ENCODE measurements around the gene DCHS1. TPM values are rescaled to one million over a fixed set of nuclear protein-coding genes. Genes with fewer than 3 reads are reported as not detected.

DCHS1 gene
- total and polyA plus RNA-seq, 2 of the 13 experiments (the other 11 are each of a cell fraction or from before 2014, with no cell fraction given): under 0.01 to 0.03 TPM

DNA sequence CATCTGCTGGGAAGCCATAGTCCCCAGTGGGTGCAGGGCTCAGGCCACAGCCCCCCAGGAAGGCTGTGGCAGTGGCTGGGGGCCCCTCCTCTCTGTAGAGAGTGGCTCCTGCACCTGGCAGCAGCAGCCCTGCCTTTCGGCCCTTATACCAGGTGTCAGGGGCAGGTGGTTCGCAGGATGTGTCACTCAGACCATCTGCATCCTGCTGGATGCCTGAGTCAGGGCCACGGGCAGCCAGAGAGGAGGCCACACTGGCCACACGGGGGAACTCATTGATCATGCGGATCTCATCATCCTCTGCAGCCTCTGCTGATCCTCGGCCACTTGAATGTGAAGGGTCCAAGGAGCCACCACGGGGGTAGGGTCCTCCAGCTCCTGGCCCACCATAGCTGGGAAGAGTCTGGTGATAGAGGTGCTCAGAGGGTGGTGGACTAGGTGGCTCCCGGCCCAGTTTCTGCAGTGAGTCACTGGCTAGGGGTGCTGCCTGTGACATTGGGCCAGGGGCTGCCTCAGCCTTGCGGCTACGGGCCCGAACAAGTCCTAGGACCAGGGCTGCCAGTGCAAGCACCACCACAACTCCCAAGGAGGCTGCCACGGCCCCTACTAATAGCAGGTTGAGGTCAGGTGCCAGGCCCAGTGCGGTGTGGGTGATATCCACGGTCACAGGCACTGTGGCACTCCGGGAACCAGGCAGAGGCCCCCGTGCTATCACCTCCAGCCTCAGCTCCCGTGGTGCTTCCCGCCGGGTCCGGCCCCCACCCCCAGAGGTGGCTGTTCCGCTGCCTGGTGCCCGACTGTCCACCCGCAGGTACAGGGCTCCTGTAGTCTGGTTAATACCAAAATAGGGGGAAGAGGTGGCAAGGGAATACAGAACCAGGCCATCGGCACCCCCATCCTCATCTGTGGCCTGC is 33.1 kb downstream of the DCHS1 start:
- DNase-seq (ENCODE audit: low spot score) (no peak), FAIRE-seq (no peak), ATAC-seq (no peak)
- no peak overlapping the region for H2AFZ ChIP-seq (ENCODE audit: low read length)
- peaks cover 7% of the 10 kb centered on the region for H3K79me2 ChIP-seq (ENCODE audit: insufficient read depth, low read length)
- ChIA-PET CTCF (ENCODE audit: low intra/inter-chr PET ratio, low total read pairs) (no interaction called here), POLR2A (interaction anchor here (2.0 to 5.5 kb wide), 2 partner anchors 10 to 16 kb away, joined by 5 to 24 read pairs; partner anchors contain the start of gene TAF10)
- intact Hi-C loops (cut with micrococcal nuclease; ENCODE audit: unreplicated experiment): no loop called here
- H3K36me3 ChIP-seq (replicated peaks in 1 of 2; ENCODE audit: control insufficient read depth in 1 of 2, insufficient read depth in 2 of 2, low read length in 2 of 2): no peaks in the 10 kb centered on the region
- H3K27me3 ChIP-seq (ENCODE audit: control insufficient read depth in 1 of 2, insufficient read depth in 2 of 2, low read length in 2 of 2): peaks cover 15 to 63% of the 10 kb centered on the region in 2 experiments
- H3K4me2 ChIP-seq (ENCODE audit: low read depth, low read length): no peak overlapping the region
- H4K20me1 ChIP-seq (ENCODE audit: insufficient read depth, low read length): no peaks in the 10 kb centered on the region
- WGBS (ENCODE audit: low lambda C conversion rate): 47% methylated on average over 15 of the region's 24 CpGs
- peaks cover 44% of the 10 kb centered on the region for H3K4me1 ChIP-seq (ENCODE audit: insufficient read depth, low read length)
- TF ChIP-seq, protein P1, sequence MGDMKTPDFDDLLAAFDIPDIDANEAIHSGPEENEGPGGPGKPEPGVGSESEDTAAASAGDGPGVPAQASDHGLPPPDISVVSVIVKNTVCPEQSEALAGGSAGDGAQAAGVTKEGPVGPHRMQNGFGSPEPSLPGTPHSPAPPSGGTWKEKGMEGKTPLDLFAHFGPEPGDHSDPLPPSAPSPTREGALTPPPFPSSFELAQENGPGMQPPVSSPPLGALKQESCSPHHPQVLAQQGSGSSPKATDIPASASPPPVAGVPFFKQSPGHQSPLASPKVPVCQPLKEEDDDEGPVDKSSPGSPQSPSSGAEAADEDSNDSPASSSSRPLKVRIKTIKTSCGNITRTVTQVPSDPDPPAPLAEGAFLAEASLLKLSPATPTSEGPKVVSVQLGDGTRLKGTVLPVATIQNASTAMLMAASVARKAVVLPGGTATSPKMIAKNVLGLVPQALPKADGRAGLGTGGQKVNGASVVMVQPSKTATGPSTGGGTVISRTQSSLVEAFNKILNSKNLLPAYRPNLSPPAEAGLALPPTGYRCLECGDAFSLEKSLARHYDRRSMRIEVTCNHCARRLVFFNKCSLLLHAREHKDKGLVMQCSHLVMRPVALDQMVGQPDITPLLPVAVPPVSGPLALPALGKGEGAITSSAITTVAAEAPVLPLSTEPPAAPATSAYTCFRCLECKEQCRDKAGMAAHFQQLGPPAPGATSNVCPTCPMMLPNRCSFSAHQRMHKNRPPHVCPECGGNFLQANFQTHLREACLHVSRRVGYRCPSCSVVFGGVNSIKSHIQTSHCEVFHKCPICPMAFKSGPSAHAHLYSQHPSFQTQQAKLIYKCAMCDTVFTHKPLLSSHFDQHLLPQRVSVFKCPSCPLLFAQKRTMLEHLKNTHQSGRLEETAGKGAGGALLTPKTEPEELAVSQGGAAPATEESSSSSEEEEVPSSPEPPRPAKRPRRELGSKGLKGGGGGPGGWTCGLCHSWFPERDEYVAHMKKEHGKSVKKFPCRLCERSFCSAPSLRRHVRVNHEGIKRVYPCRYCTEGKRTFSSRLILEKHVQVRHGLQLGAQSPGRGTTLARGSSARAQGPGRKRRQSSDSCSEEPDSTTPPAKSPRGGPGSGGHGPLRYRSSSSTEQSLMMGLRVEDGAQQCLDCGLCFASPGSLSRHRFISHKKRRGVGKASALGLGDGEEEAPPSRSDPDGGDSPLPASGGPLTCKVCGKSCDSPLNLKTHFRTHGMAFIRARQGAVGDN (CRISPR knock-in tag; IDR thresholded peaks at IDR 0.05): peak; percentile 18; the same call in 1 of the 2 replicates
- TF ChIP-seq, protein P2, sequence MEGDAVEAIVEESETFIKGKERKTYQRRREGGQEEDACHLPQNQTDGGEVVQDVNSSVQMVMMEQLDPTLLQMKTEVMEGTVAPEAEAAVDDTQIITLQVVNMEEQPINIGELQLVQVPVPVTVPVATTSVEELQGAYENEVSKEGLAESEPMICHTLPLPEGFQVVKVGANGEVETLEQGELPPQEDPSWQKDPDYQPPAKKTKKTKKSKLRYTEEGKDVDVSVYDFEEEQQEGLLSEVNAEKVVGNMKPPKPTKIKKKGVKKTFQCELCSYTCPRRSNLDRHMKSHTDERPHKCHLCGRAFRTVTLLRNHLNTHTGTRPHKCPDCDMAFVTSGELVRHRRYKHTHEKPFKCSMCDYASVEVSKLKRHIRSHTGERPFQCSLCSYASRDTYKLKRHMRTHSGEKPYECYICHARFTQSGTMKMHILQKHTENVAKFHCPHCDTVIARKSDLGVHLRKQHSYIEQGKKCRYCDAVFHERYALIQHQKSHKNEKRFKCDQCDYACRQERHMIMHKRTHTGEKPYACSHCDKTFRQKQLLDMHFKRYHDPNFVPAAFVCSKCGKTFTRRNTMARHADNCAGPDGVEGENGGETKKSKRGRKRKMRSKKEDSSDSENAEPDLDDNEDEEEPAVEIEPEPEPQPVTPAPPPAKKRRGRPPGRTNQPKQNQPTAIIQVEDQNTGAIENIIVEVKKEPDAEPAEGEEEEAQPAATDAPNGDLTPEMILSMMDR (CRISPR knock-in tag; IDR thresholded peaks at IDR 0.05): peak; percentile 25; the same call in 1 of the 2 replicates
- peak; percentile 32; the same call in 1 of the 2 replicates for TF ChIP-seq STAG1 (CRISPR knock-in tag; IDR thresholded peaks at IDR 0.05)
- TF ChIP-seq FOXA1 (IDR thresholded peaks at IDR 0.05): no peak
- TF ChIP-seq FOXA1 (CRISPR knock-in tag; IDR thresholded peaks at IDR 0.05): no peak
- H3K27ac ChIP-seq (ENCODE audit: extremely low read length, insufficient read depth, low read length): no peak overlapping the region
- H3K4me3 ChIP-seq (replicated peaks in 1 of 3; ENCODE audit: insufficient read depth in 1 of 3, low read depth in 2 of 3, low read length in 3 of 3): no peak overlapping the region; a peak in 1 of 6 replicates
- H3K9ac ChIP-seq (ENCODE audit: insufficient read depth, low read depth, low read length): no peak overlapping the region
- H3K9me3 ChIP-seq (ENCODE audit: low read length): no peaks in the 10 kb centered on the region
- in situ Hi-C loops (cut with HindIII; ENCODE audit: extremely low pct_ligation_motif_present, low pct_unique_long_range_greater_than_20kb): no loop called here
- no TSS peak for BruUV-seq (replicated peaks)
